Pancreas (tissue), 10 donors: ENCODE results near the gene LMO1. TPM values are rescaled to one million over a fixed set of nuclear protein-coding genes. Genes with fewer than 3 reads are reported as not detected.

Experiments used
- ATAC-seq, 4 donors: fragments of 200-7000 bp; cut with Tn5 transposase; one replicate each; pipeline versions ENCODE4 v1.8.0 to v1.9.1; 2020; ENCODE audit warnings: mild to moderate bottlenecking in 4 of 4, moderate library complexity in 4 of 4
- DNase-seq, 6 donors: peaks; one replicate each; pipeline ENCODE4 v3.0.0-alpha.2; 2020
- FAIRE-seq: peaks from 2 replicates; lab custom pipeline; 2012; peaks lifted over from hg19 to GRCh38; lab: Jason Lieb, UNC
- H3K27ac ChIP-seq, 4 donors: fragments of 200-600 bp; sonication (generic); 1 replicate in 3 of 4; 2 replicates in 1 of 4; pipeline versions ENCODE4 v1.5.0 to v1.8.0; 2020
- H3K27me3 ChIP-seq, 4 donors: fragments of 200-600 bp; one replicate each; pipeline ENCODE4 v1.8.0; 2021
- H3K36me3 ChIP-seq, 3 donors: fragments of 200-600 bp; sonication (generic) in 1 of 3; one replicate each; pipeline versions ENCODE4 v1.5.0 to v1.8.0; 2020 to 2021
- H3K4me1 ChIP-seq, 3 donors: fragments of 200-600 bp; one replicate each; pipeline ENCODE4 v1.8.0; 2021
- H3K4me3 ChIP-seq, 4 donors: fragments of 200-600 bp; sonication (generic) in 2 of 4; one replicate each; pipeline versions ENCODE4 v1.5.0 to v1.8.0; 2020 to 2021
- H3K9me3 ChIP-seq, 4 donors: fragments of 200-600 bp; one replicate each; pipeline ENCODE4 v1.8.0; 2021
- CTCF ChIP-seq, 4 donors: fragments of 200-600 bp; sonication (generic) in 3 of 4; IDR thresholded peaks; one replicate each; pipeline versions ENCODE4 v1.5.0 to v1.8.0; 2021; ENCODE audit warnings: antibody characterized with exemption in 4 of 4
- WGBS, 2 donors: extraction: QIAGEN DNeasy Blood & Tissue Kit; methylation state at CpG; one replicate each; pipeline ENCODE4 v1.1.7; 2013; 5-methylcytosine and 5-hydroxymethylcytosine counted together
- intact Hi-C, 3 donors: fragments of 100-400 bp; cut with DNase I; formaldehyde crosslinking; loops; one replicate each; pipeline versions ENCODE4 v1.11.1 to v1.14.2; 2022
- polyA plus RNA-seq, 2 donors: library from polyadenylated mRNA; stranded (reverse); fragments of 200-250 nt; gene quantifications; one replicate each; pipeline ENCODE4 v1.2.3, GENCODE V29; 2013
- total RNA-seq, 6 donors: library from RNA; stranded (reverse); fragmentation: NEBNext Ultra II Directional in 4 of 6; extraction: Animal tissue kit (Norgen Biotek cat#: 25700) in 4 of 6; gene quantifications; one replicate each; pipeline versions ENCODE4 v1.2.1 to v1.2.4, GENCODE V29; 2021 to 2023
- donor health status: healthy with polysubstance abuse.
- donor health status: DM: no; HTN: no; CAD: no; lungs with moderate emphysema.
- donor health status: DM: no; HTN: no; CAD: no.
- donor health status: control.
- donor health status: control.
- donor health status: Bipolar disorder and iron deficiency.
- donor health status: DM: yes; HTN: yes; CAD: no.
- donor health status: DM: no; HTN: no; CAD: no.
- donor health status: DM: no; HTN: no; CAD: no.
- donor health status: DM: yes; HTN: yes; CAD: no.

The LMO1 gene
- total and polyA plus RNA-seq, 8 donors = 0.14 to 6.8 (median 0.61) TPM

- no peaks in the 10 kb centered on the region for H3K27me3 ChIP-seq
- WGBS, 2 donors = 52 to 62% methylated on average over 1 of the region's 1 CpG
- no peaks in the 10 kb centered on the region for H3K36me3 ChIP-seq
- intact Hi-C loops = no loop called here
- no peak overlapping the region for H3K27ac ChIP-seq
- H3K4me1 ChIP-seq = no peaks in the 10 kb centered on the region
- no peak for FAIRE-seq
- H3K9me3 ChIP-seq = no peaks in the 10 kb centered on the region
- H3K4me3 ChIP-seq = no peak overlapping the region
- no peak for TF ChIP-seq CTCF (IDR thresholded peaks at IDR 0.05)
- no peak for ATAC-seq
- no peak for DNase-seq
Measured at GRCh38 chr11:8178297-8178696, 85.4 kb downstream of the LMO1 start.

- DNase-seq (no peak), FAIRE-seq (no peak), ATAC-seq (no peak)
- intact Hi-C loops = no loop called here
- H3K27ac ChIP-seq = no peak overlapping the region
- no peaks in the 10 kb centered on the region for H3K36me3 ChIP-seq
- H3K4me3 ChIP-seq = no peak overlapping the region
- H3K9me3 ChIP-seq = no peaks in the 10 kb centered on the region
- no peaks in the 10 kb centered on the region for H3K4me1 ChIP-seq
- no peaks in the 10 kb centered on the region for H3K27me3 ChIP-seq
- 46 to 58% methylated on average over 5 of the region's 5 CpGs for WGBS, 2 donors
- TF ChIP-seq CTCF (IDR thresholded peaks at IDR 0.05) = no peak
Measured at GRCh38 chr11:8177136-8177535, 86.5 kb downstream of the LMO1 start.

Other genes with a start within 250 kb of the LMO1 start
- 1 to 10 TPM in 5 of 6 donors, under 1 TPM in 1; 0.83 to 2.2 (median 1.6) TPM for gene TUB, start 182.7 kb downstream of the LMO1 start, total RNA-seq
- 1 to 10 TPM in 1 of 2 donors, under 1 TPM in 1; 0.68 to 1.3 TPM for gene TUB, start 182.7 kb downstream of the LMO1 start, polyA plus RNA-seq
- 10 to 100 TPM; 11.3 to 20.5 (median 15.6) TPM for gene RIC3, start 94.9 kb downstream of the LMO1 start, total RNA-seq
- gene RIC3, start 94.9 kb downstream of the LMO1 start, polyA plus RNA-seq = 10 to 100 TPM; 22.4 to 49.9 TPM